DND-41 (cell line): ENCODE measurements around the gene IMP4.

Source experiments
- ATAC-seq: fragments of 200-7000 bp; cut with Tn5 transposase; 3 replicates; pipeline ENCODE4 v1.9.1; 2021; ENCODE audit warnings: low read depth; ENCODE audit not compliant: insufficient read depth
- DNase-seq: peaks from one replicate; pipeline ENCODE4 v3.0.0-alpha.2; 2020
- H2AFZ ChIP-seq: 2 replicates; pipeline ENCODE4 v1.6.0; 2012; ENCODE audit warnings: low read depth, low read length
- H3K27ac ChIP-seq: 2 replicates; pipeline ENCODE4 v1.5.1; 2012; ENCODE audit warnings: low read length, inconsistent platforms
- H3K27me3 ChIP-seq: fragments of 200-600 bp; sonication (generic); 2 replicates; pipeline ENCODE4 v1.6.0; 2012; ENCODE audit warnings: low read length, mild to moderate bottlenecking, inconsistent platforms; ENCODE audit not compliant: insufficient read depth, poor library complexity
- H3K36me3 ChIP-seq: 2 replicates; pipeline ENCODE4 v1.5.1; 2012; ENCODE audit warnings: low read length, inconsistent platforms; ENCODE audit not compliant: insufficient read depth
- H3K4me1 ChIP-seq: 2 replicates; pipeline ENCODE4 v1.5.1; 2012; ENCODE audit warnings: mild to moderate bottlenecking, low read length; ENCODE audit not compliant: insufficient read depth
- H3K4me2 ChIP-seq: 2 replicates; pipeline ENCODE4 v1.6.0; 2012; ENCODE audit warnings: mild to moderate bottlenecking, moderate library complexity, low read length, inconsistent platforms; ENCODE audit not compliant: insufficient read depth
- H3K4me3 ChIP-seq, 2 experiments: fragments of 200-600 bp in 1 of 2; shearing (Covaris generic) in 1 of 2; 2 replicates each; pipeline ENCODE4 v1.5.1; 2012 to 2016; ENCODE audit warnings: inconsistent platforms in 2 of 2, low read length in 2 of 2, mild to moderate bottlenecking in 2 of 2, low read depth in 1 of 2, moderate library complexity in 1 of 2
- H3K79me2 ChIP-seq: 2 replicates; pipeline ENCODE4 v1.6.0; 2012; ENCODE audit warnings: low read length, inconsistent platforms; ENCODE audit not compliant: insufficient read depth
- H3K9ac ChIP-seq: 2 replicates; pipeline ENCODE4 v1.6.0; 2012; ENCODE audit warnings: low read depth, mild to moderate bottlenecking, inconsistent platforms, low read length, moderate library complexity
- H3K9me3 ChIP-seq: 2 replicates; pipeline ENCODE4 v1.5.1; 2012; ENCODE audit warnings: low read length, moderate library complexity, mild to moderate bottlenecking, inconsistent platforms; ENCODE audit not compliant: insufficient read depth, severe bottlenecking
- H4K20me1 ChIP-seq: 2 replicates; pipeline ENCODE4 v1.6.0; 2012; ENCODE audit warnings: low read length; ENCODE audit not compliant: insufficient read depth
- CTCF ChIP-seq: IDR thresholded peaks from 2 replicates; pipeline ENCODE4 v1.5.1; 2012; ENCODE audit warnings: borderline replicate concordance, low read length, moderate library complexity, mild to moderate bottlenecking; ENCODE audit not compliant: poor library complexity, severe bottlenecking; ENCODE audit errors: extremely low read depth
- EZH2 ChIP-seq: IDR thresholded peaks from 3 replicates; pipeline ENCODE4 v1.6.1; 2012; ENCODE audit warnings: borderline replicate concordance, low read depth, mild to moderate bottlenecking, moderate library complexity, low read length, inconsistent platforms; ENCODE audit not compliant: severe bottlenecking

IMP4 gene

DNA sequence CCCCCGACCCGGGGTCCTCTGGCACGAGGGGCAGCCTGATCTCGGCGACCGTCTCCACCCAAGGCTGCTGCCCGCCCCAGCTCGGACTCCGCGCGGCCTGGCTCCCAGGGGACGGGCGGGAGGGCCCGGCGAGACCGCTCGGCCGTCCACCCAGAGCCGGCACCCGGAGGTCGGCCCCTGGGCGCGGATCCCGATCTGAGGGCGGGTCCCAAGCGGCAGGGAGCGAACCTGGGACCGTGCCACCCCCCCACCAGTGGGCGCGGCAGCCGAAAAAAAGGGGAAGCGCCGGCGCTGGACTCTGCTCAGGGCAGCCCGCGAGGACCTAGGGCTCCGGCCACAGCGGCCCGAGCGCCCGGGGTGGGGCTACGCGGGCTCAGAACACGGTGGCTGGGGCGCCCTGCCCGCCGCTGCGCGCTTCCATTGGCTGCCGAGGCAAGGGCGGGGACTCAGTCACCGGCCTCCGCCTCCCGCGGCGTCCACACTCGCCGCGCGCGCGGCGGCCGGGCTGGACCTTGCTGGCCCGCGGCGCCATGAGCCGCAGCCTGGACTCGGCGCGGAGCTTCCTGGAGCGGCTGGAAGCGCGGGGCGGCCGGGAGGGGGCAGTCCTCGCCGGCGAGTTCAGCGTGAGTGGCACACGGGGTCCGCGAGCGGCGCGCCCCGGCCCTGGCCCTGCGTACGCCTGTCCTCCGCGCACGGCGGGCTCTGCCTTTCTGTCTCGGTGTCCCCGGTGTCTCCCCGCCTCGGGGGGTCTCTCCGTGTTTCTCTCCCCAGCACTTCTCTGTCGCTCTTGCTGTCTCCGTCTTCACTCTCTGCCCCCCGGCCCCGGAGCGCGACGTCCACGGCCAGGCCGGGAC lies 13.1 kb downstream of the IMP4 start, which contains the start of gene PTPN18:
Gene PTPN18, plus strand, starts transcription at position 479 of the 854 bp plus-strand sequence. Its CDS starts 52 bp downstream, at position 531.
- no peaks in the 10 kb centered on the region for H3K36me3 ChIP-seq
- H3K4me3 ChIP-seq = no peak within 1 kb of the TSS
- no peak within 1 kb of the TSS for H3K27ac ChIP-seq
- no peak for DNase-seq
- H2AFZ ChIP-seq = no peak within 1 kb of the TSS
- H3K4me1 ChIP-seq = no peaks in the 10 kb centered on the region
- no peaks in the 10 kb centered on the region for H4K20me1 ChIP-seq
- H3K9ac ChIP-seq = no peak within 1 kb of the TSS
- H3K9me3 ChIP-seq = no peaks in the 10 kb centered on the region
- H3K27me3 ChIP-seq = peaks cover 2% of the 10 kb centered on the region
- no peaks in the 10 kb centered on the region for H3K79me2 ChIP-seq
- no peak within 1 kb of the TSS for H3K4me2 ChIP-seq
- ATAC-seq = no peak
- TF ChIP-seq EZH2 (no peak), CTCF (no peak)

GRCh38 chr2:130357864-130358263 lies 15.2 kb downstream of the IMP4 start:
- Histone ChIP-seq H4K20me1 (no peaks in the 10 kb centered on the region), H2AFZ (no peak overlapping the region), H3K79me2 (no peaks in the 10 kb centered on the region), H3K36me3 (no peaks in the 10 kb centered on the region), H3K4me1 (no peaks in the 10 kb centered on the region), H3K9me3 (no peaks in the 10 kb centered on the region), H3K9ac (no peak overlapping the region), H3K4me2 (no peak overlapping the region), H3K27me3 (peaks cover 2% of the 10 kb centered on the region), H3K4me3 (no peak overlapping the region), H3K27ac (no peak overlapping the region)
- ATAC-seq (no peak), DNase-seq (no peak)
- TF ChIP-seq EZH2 (no peak), CTCF (no peak)

DNA sequence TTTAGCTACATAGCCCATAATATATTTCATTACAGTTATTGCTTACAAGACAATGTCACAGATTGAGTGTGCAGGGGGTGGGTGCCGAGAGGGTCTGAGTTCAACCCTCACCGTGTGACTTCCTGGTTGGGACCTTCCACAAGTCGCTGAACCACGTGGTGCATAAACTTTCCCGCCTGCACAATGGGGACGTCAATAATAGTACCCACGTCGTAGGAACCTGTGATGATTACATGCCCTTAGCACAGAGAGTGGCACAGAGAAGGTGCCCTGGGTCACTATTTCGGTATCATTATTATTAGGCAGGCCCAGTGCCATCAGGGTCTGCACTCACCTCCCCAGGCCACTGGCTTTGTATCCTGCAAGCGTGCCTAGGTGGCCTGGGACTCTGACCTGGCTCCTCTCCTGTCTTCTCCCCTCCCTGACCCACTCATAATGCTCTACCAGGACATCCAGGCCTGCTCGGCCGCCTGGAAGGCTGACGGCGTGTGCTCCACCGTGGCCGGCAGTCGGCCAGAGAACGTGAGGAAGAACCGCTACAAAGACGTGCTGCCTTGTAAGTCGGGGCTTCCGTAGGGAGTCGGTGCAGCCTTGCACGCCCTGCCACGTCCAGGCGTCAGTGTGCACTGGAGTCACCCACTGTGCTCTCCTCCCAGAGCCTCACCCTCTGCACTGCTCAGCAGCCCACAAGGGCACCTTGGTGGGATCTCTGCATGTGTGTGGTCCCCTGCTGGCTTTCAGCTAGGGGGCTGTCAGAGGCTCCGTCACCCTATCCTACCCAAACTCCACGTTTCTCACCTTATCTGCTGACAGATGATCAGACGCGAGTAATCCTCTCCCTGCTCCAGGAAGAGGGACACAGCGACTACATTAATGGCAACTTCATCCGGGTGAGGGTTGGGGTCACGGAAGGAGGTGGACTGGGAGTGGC lies 16.0 kb downstream of the IMP4 start:
- Histone ChIP-seq H3K27ac (no peak overlapping the region), H3K4me3 (no peak overlapping the region), H3K27me3 (peaks cover 2% of the 10 kb centered on the region), H3K79me2 (no peaks in the 10 kb centered on the region), H3K9me3 (no peaks in the 10 kb centered on the region), H2AFZ (no peak overlapping the region), H4K20me1 (no peaks in the 10 kb centered on the region), H3K4me1 (no peaks in the 10 kb centered on the region), H3K36me3 (no peaks in the 10 kb centered on the region), H3K9ac (no peak overlapping the region), H3K4me2 (no peak overlapping the region)
- no peak for DNase-seq
- ATAC-seq = no peak
- TF ChIP-seq EZH2 (no peak), CTCF (no peak)
